Aorta (tissue), 5 donors: ENCODE measurements around the gene PRR12. TPM values are rescaled to one million over a fixed set of nuclear protein-coding genes. Genes with fewer than 3 reads are reported as not detected.
A peak's percentile ranks its signal among the peaks of the same experiment; 100 is the strongest.

Experiments used
- ATAC-seq: fragments of 200-7000 bp; cut with Tn5 transposase; one replicate; pipeline ENCODE4 v1.9.1; 2022; ENCODE audit warnings: moderate library complexity; ENCODE audit not compliant: low FRiP score
- DNase-seq, 2 donors: peaks; one replicate each; pipeline ENCODE4 v3.0.0-alpha.2; 2020
- H3K27ac ChIP-seq, 2 donors: one replicate each; pipeline ENCODE4 v1.5.1; 2013; ENCODE audit warnings: low read length in 2 of 2, mild to moderate bottlenecking in 2 of 2, moderate library complexity in 2 of 2, control low read depth in 1 of 2, inconsistent platforms in 1 of 2, low read depth in 1 of 2
- H3K27me3 ChIP-seq, 2 donors: one replicate each; pipeline ENCODE4 v1.6.1; 2013; ENCODE audit warnings: control low read depth in 1 of 2, low read length in 1 of 2, mild to moderate bottlenecking in 1 of 2, moderate library complexity in 1 of 2; ENCODE audit not compliant: insufficient read depth in 2 of 2, control insufficient read depth in 1 of 2
- H3K36me3 ChIP-seq, 2 donors: one replicate each; pipeline ENCODE4 v1.6.1; 2013; ENCODE audit warnings: control low read depth in 1 of 2, low read length in 1 of 2, mild to moderate bottlenecking in 1 of 2; ENCODE audit not compliant: insufficient read depth in 2 of 2, control insufficient read depth in 1 of 2
- H3K4me1 ChIP-seq, 2 donors: one replicate each; pipeline ENCODE4 v1.6.1; 2013; ENCODE audit warnings: low read length in 2 of 2, control low read depth in 1 of 2, mild to moderate bottlenecking in 1 of 2, moderate library complexity in 1 of 2; ENCODE audit not compliant: insufficient read depth in 2 of 2, control insufficient read depth in 1 of 2
- H3K4me3 ChIP-seq, 2 donors: one replicate each; pipeline ENCODE4 v1.5.1; 2013; ENCODE audit warnings: low read length in 2 of 2, control low read depth in 1 of 2, mild to moderate bottlenecking in 1 of 2
- H3K9me3 ChIP-seq: one replicate; pipeline ENCODE4 v1.6.1; 2013; ENCODE audit warnings: mild to moderate bottlenecking, low read length; ENCODE audit not compliant: control insufficient read depth
- WGBS, 2 donors: extraction: QIAGEN DNeasy Blood & Tissue Kit; methylation state at CpG; one replicate each; pipeline ENCODE4 v1.1.7; 2013; 5-methylcytosine and 5-hydroxymethylcytosine counted together
- intact Hi-C, 2 donors: fragments of 100-400 bp; cut with DNase I; formaldehyde crosslinking; loops; one replicate each; pipeline versions ENCODE4 v1.14.2 to v1.15.0; 2022
- polyA plus RNA-seq, 2 donors: library from polyadenylated mRNA; stranded (reverse); fragments of 200-250 nt; gene quantifications; one replicate each; pipeline ENCODE4 v1.2.3, GENCODE V29; 2013
- total RNA-seq, 2 donors: library from RNA; stranded (reverse); fragmentation: NEBNext Ultra II Directional; extraction: Animal tissue kit (Norgen Biotek cat#: 25700); gene quantifications; one replicate each; pipeline ENCODE4 v1.2.1, GENCODE V29; 2021
- donor health status: healthy with polysubstance abuse.
- donor health status: Bipolar disorder and iron deficiency.
- donor health status: DM: no; HTN: no; CAD: no.
- donor health status: DM: no; HTN: no; CAD: no.
- donor health status: DM: yes; HTN: yes; CAD: no.

PRR12 gene
- total and polyA plus RNA-seq, 4 donors, result 2.6 to 31.3 (median 15.1) TPM

- H3K27me3 ChIP-seq, result no peaks in the 10 kb centered on the region
- no peak overlapping the region for H3K27ac ChIP-seq
- no peaks in the 10 kb centered on the region for H3K9me3 ChIP-seq
- no peaks in the 10 kb centered on the region for H3K36me3 ChIP-seq
- no peak for DNase-seq
- no peak for ATAC-seq
- no peak overlapping the region for H3K4me3 ChIP-seq
- intact Hi-C loops, result loop anchor here in 1 of 2 donors (2.0 kb wide), 1 partner anchor 64 kb away; no protein-coding TSS in a partner anchor
- WGBS, 2 donors, result 71 to 72% methylated on average over 11 of the region's 11 CpGs
- no peaks in the 10 kb centered on the region for H3K4me1 ChIP-seq
Observed at GRCh38 chr19:49570997-49571676, 19.8 kb upstream of the PRR12 start.

DNA sequence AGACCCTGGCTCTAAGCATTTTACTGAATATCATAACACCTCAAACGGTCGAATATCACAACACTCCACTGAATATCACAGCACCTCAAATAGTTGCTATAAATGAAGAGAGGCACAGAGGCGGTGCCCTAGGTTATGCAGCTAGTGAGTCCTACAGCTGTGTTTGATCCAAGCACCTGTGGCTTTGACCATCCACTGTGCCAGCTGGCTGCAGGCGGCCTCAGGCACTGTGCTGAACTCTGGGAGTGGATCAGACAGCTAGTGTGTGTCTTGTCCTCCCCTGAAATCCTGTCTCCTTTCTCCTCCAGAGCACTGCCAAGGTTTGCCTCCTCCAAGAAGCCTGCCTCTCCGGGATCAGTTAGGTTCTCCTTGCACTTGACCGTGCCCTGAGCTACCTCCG is 18.0 kb upstream of the PRR12 start:
- no peak for ATAC-seq
- 90 to 92% methylated on average over 7 of the region's 7 CpGs for WGBS, 2 donors

DNA sequence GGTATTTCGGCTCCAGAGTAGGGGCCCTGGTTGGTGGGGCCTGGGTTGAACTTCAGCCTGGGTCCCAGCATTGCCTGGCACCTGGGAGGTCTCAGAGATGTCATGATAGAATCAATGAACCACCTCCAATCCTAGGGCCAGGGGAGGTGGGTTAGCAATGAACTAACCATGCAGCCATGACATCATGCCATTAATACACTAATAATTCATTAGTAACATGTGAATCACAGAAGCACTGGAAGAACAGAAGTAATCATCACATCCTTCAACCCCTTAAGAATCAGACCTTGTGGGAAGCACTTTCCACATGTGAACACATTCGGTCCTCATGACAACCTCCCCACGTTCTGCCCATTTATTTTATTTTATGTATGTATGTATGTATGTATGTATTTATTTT is 17.6 kb upstream of the PRR12 start:
- Histone ChIP-seq H3K27me3 (no peaks in the 10 kb centered on the region), H3K4me1 (no peaks in the 10 kb centered on the region), H3K27ac (no peak overlapping the region), H3K9me3 (no peaks in the 10 kb centered on the region), H3K36me3 (no peaks in the 10 kb centered on the region), H3K4me3 (no peak overlapping the region)
- intact Hi-C loops, result no loop called here
- DNase-seq (no peak), ATAC-seq (no peak)
- WGBS, 2 donors, result 76 to 81% methylated on average over 3 of the region's 3 CpGs

More for the DNA sequence above, 18.0 kb upstream of the PRR12 start:
- Histone ChIP-seq H3K4me1 (no peaks in the 10 kb centered on the region), H3K36me3 (no peaks in the 10 kb centered on the region), H3K4me3 (no peak overlapping the region), H3K9me3 (no peaks in the 10 kb centered on the region), H3K27ac (no peak overlapping the region), H3K27me3 (no peaks in the 10 kb centered on the region)
- no peak for DNase-seq
- intact Hi-C loops, result no loop called here

- no peak overlapping the region for H3K27ac ChIP-seq
- no peak for DNase-seq
- H3K36me3 ChIP-seq, result no peaks in the 10 kb centered on the region
- H3K4me3 ChIP-seq, result no peak overlapping the region
- H3K27me3 ChIP-seq, result no peaks in the 10 kb centered on the region
- 88 to 90% methylated on average over 2 of the region's 2 CpGs for WGBS, 2 donors
- no peak for ATAC-seq
- intact Hi-C loops, result no loop called here
- H3K4me1 ChIP-seq, result no peaks in the 10 kb centered on the region
- no peaks in the 10 kb centered on the region for H3K9me3 ChIP-seq
Observed at GRCh38 chr19:49574206-49574755, 16.7 kb upstream of the PRR12 start.

- no peaks in the 10 kb centered on the region for H3K9me3 ChIP-seq
- H3K4me3 ChIP-seq, result no peak overlapping the region
- WGBS, 2 donors, result 71 to 75% methylated on average over 4 of the region's 4 CpGs
- no peak overlapping the region for H3K27ac ChIP-seq
- no peak for DNase-seq
- intact Hi-C loops, result no loop called here
- H3K4me1 ChIP-seq, result no peaks in the 10 kb centered on the region
- no peaks in the 10 kb centered on the region for H3K27me3 ChIP-seq
- no peak for ATAC-seq
- H3K36me3 ChIP-seq, result no peaks in the 10 kb centered on the region
Observed at GRCh38 chr19:49579193-49579592, 11.8 kb upstream of the PRR12 start.

DNA sequence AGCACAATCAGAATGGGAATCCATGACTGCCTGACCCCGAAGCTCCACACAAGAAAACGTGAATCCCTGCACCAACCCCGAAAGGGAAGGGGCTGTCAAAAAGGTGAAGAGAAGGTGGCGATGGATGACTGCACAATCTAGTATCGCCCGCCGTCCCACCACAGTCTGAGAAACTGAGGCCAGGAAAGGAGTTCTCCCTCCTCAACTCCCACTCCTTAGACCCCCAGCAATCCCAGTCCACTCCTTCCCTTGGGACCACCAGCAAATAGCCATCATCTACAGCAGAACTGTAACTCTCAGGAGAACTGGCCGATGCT is 11.1 kb upstream of the PRR12 start:
- Histone ChIP-seq H3K9me3 (no peaks in the 10 kb centered on the region), H3K36me3 (no peaks in the 10 kb centered on the region), H3K27ac (peak overlapping the region in 1 of 2 donors; percentile 4), H3K4me1 (no peaks in the 10 kb centered on the region), H3K4me3 (peak overlapping the region; percentile 77 to 92), H3K27me3 (no peaks in the 10 kb centered on the region)
- intact Hi-C loops, result no loop called here
- ATAC-seq (no peak), DNase-seq (no peak)
- 1 to 4% methylated on average over 7 to 8 of the region's 8 CpGs for WGBS, 2 donors

DNA sequence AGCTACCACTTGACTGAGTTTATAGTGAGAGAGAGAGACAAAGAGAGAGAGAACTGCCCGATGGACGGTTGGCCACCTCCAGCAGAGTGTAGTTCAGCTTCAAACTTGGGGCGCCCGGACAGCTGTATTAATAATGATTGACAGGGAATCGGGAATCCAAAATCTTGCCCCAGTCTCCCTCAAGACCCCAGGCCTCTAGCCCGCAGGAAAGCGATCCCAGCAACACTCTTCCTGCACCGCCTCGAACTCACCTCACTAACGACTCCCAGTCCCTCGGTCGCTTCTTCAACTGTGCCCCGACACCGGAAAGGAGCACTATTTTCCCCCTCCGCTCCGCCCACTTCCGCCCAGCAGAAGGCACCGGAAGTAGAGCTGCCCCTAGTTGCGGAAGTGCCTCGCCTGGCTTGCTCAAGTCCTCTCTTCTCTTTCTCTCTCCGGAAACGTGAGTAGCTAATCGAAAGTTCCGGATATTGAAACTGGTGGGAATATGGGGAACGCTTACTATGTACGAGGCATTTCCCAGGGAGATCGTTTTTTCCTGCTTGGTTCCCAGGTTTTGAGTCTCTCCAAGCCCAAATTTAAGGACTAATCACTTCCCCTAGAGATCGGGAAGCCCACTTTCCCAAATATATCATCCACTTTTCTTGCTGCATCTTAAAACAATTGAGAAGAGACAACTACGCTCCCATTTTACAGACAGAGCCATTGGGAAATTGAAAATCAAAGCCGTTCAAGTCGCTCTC is 10.5 kb upstream of the PRR12 start, which contains the start of gene NOSIP:
Gene NOSIP (minus strand): TSS at position 293 of the 743 bp plus-strand sequence. CDS start 19,865 bp downstream, outside the sequence.
- intact Hi-C loops, result no loop called here
- DNase-seq (peak; percentile 97), ATAC-seq (peak; percentile 97)
- peak within 1 kb of the TSS; percentile 77 to 92 for H3K4me3 ChIP-seq
- no peaks in the 10 kb centered on the region for H3K36me3 ChIP-seq
- H3K4me1 ChIP-seq, result no peaks in the 10 kb centered on the region
- H3K27ac ChIP-seq, result peak within 1 kb of the TSS in 1 of 2 donors; percentile 4
- 2% methylated on average over 31 of the region's 31 CpGs for WGBS, 2 donors
- no peaks in the 10 kb centered on the region for H3K27me3 ChIP-seq
- no peaks in the 10 kb centered on the region for H3K9me3 ChIP-seq

DNA sequence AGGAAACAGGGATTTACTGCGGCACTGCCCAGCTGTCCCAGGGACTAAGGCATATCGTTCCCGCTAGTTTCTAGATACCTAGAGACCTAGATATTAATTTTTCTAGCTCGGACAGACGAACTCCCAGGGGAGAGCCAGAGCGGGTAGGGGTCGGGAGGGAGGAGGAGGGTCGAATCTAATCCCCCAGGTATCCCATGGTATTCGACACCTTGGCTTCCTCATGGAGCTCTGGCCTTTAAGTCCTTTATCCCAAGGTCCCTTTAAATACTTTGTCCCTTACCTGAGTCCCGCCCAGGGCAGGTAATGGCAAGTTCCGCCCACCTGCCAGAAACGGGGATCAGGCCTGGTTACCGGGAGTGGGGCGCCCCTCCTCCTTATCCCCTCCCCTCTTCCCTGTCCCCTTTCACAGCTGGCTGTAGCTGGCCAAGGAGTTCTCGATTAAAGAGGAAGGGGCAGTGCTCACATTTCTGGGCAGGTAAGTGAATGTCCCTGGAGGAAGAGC is 9.9 kb upstream of the PRR12 start, which contains the start of gene PRRG2:
Gene PRRG2 (plus strand): TSS at position 310 of the 502 bp plus-strand sequence. CDS start 1,904 bp downstream, outside the sequence.
- peak within 1 kb of the TSS; percentile 77 to 92 for H3K4me3 ChIP-seq
- ATAC-seq, result no peak
- intact Hi-C loops, result no loop called here
- 30 to 31% methylated on average over 15 of the region's 15 CpGs for WGBS, 2 donors
- H3K27ac ChIP-seq, result peak within 1 kb of the TSS in 1 of 2 donors; percentile 4
- no peaks in the 10 kb centered on the region for H3K27me3 ChIP-seq
- no peaks in the 10 kb centered on the region for H3K9me3 ChIP-seq
- H3K4me1 ChIP-seq, result no peaks in the 10 kb centered on the region
- DNase-seq, result no peak
- H3K36me3 ChIP-seq, result no peaks in the 10 kb centered on the region
